GM18505 (cell line): ENCODE data around the gene DSTN.

Experiments used
- ATAC-seq: cut with Tn5 transposase; IDR thresholded peaks from one replicate; pipeline ENCODE4 v1.9.1; 2021; ENCODE audit not compliant: unreplicated experiment
- POLR2A ChIP-seq: IDR thresholded peaks from 4 replicates; pipeline ENCODE4 v1.6.1; 2011; ENCODE audit warnings: borderline replicate concordance; ENCODE audit not compliant: insufficient read depth, insufficient read length; ENCODE audit errors: extremely low read depth

DSTN gene

DNA sequence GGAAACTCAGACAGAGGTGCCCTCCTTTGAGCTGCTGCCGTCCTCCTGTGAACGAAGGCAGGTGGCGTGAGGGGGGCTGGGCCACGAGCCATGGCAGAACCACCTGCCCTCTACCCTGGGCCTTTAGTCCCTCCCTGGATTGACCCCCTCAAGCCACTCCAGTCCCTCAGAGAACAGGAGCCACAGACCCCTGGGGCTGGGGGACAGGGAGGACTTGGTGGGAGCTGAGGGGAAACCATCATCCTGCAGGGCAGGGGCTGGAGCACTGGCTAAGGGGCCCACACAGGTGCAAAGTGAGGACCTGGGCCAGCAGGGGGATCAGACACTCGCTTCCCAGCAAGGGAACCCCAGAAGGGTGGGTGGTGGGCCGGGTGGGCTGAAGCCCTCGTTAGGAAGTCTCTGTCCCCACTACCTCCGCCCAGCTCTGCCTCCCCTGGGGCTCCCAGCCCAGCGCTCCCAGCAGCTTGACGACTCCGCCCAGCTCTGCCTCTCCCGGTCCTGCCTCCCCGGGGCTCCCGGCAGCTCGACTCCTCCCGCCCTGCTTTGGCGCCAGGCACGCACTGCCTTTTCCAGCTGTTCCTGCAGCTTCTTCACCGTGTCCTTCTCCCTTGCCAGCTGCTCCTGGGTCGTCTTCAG is 44.4 kb downstream of the DSTN start:
- no peak for ATAC-seq
- peak; percentile 6 for TF ChIP-seq POLR2A

DNA sequence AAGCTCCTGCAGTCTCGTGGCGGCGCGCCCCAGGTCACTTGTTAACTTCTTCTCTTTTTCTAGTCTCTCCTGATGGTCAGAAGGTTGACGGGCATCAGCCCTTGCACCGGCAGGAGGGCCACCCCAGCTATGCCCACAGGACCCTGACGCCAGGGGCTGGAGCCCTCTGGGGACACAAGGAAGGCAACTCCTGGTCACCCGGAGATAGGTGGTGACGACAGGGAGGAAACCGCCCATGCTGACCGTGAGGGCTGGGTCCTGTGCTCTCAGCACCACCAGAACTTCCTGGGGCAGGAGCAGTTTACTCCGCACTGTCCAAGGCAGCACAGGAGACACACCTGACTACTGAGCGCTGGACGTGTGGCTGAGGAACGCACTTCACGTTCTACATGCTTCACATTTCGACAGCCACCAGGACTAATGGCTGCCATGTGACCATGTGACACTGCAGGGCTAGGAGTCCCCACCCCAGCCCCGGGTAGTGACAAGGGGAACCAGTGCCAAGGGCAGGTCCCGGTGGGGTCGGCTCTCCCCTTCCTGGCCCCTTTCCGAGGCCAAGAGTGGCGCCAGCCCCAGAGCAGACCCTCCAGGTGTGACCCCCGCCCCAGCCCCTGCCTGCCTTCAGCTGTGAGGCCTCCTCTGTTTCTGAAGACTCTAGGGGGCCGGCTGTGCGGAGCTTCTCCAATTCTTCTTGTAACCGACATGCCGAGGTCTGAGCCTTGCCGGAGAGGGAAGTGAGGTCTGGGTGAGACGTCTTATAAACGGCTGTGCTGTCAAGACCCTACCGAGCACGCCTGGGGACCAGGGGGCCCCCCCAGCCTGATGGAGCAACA is 45.2 kb downstream of the DSTN start:
- ATAC-seq, result no peak
- peak; percentile 2 for TF ChIP-seq POLR2A

DNA sequence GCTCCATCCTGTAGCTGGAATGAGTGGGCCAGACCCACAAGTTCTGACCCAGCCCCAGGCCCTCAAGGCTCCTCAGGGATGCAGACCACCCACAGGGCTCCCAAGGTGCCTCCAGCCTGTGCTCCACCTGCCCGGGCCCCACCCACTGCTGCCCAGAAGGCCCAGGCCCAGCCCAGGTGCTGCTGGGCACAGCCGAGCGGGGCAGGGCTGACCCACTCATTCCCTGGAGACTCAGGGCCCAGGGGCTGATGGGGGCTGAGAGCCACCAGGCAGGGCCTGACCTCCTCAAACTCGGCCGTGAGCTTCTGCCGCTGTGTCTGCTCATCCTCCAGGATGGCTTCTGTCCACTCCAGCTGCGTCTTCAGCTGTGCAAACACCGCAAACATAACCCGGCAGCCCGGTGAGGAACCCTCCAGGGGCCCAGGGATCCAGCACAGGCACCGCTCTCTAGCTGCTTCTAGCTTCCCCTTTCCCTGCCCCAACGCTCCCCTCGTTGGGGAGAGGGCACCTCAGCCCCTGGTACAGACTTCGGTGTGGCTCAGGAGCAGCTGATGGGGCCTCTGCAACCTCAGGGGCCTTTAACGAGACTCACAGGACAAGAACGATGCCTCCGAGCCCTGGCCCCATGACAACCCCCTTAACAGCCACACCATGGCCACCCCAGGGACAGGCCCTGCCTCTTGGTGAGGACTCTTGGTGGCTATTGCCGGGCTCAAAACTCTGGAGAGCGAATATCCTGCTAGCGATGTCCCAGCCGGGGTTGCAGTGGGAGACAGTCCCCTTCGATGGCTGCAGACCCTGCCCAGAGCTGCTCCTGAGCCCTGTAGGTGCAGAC is 46.0 kb downstream of the DSTN start:
- ATAC-seq, result no peak
- no peak for TF ChIP-seq POLR2A

DNA sequence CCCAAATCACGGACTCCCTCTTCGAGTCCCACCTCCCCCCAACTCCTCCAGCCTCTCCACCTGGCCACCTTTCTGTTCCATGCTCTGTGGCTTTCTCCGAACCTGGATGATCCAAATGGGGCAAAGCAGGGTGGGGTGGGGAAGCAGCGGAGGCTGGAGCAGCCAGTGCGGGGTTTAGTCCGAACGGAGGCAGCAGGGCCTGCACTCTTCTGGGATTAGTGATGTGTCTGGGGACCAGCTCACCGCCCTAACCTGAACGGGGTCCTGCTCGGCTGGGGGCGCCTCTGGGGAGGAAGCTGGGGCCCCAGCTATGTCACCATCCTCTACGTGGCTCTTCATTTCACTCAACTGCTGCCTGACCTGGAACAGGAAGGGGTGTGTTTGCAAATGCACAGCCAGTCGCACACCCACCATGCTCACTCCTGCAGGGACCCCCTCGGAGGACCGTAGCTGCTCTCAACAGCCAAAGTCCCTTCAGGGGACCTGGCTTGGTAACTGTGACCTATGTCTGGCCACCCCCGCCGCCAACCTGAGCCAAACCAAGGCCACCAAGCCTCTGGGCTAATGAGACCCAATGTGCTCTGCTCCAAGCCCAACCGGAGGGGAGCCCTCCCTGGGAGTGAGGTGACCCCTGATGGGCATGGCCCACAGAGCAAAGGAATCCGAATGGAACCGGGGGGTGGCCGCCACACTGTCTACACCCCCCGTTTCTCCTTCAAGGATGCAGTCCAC is 46.8 kb downstream of the DSTN start:
- no peak for TF ChIP-seq POLR2A
- ATAC-seq, result no peak

DNA sequence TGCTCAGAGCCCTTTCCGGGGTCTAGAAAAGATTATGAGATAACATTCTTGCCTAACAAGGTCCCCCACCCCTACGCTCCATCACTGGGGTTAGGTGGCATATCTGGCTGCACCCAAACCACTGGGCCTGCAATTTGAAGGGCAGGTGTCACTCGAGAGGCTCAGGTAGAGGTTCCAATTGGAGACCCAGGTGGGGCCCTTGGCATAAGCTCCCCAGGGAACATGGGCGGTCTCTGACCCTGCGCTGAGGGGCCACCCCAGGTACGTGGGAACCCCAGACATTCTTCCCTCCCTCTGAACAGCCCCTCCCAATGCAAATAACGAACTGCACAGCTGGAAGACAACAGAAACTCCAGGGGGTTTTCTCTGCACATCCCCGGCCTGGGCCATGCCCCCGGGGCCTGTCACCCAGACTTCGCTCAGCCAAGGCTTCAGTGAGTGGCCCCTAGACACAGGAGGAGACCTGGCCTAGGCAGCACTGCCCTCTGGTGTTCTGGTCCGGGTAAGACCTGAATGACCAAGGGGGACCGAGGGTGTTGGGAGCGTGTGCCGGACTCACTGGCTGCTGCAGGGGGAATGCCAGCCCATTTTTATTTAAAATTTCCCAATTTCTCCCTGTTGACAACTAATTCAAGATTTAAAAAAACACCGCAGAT is 47.5 kb downstream of the DSTN start:
- no peak for ATAC-seq
- TF ChIP-seq POLR2A, result no peak

DNA sequence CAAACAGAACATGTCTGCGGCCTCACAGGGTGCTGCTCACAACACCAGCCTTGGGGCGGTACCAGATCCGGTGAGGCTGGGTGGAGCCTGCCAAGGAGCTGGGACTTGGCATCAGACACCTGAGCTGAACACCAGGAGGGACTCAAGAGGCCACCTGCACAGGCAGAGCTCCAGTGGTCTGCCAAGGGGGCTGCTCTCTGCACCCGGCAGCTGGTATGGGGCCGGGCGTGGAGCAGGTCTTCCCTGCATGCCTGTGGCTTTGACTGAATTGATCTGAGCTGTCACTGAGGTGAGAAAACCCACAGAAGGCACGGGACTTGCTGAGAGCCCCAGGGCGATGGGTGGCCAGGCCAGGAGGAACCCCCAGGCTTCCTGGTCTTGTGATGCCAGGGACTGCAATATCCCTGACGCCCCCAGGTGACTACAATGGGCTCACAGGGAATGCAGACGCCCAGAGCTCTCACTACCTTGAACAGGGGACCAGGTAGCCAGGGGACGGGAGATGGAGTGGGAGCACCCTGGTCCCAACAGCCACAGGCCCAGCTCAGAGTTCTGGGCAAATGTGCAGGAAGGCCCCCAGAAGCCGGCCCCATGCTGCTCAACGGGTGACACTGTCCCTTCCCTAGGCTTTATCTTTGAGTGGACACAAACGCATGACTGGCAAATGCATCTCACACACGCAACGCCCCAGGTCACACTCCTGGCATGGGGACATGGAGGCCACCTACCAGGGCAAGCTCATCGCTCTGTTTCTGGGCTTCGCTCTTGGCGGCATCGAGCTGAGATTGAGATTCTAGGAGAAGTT is 48.2 kb downstream of the DSTN start:
- no peak for ATAC-seq
- no peak for TF ChIP-seq POLR2A

DNA sequence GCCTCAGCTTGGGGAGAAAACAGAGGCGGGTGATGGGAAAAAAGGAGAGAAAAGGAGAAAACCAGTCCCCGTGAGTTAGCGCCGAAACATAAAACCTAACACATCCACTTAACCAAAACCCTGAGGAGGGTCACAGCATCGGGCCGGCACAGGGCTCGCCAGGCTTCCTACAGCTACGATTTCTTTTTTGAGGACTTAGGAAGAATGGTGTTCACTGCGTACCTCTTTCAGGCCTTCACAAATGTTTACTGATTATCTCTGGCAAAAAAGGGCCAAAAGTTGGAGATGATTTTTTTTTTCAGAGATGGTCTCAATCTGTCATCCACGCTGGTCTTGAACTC is 48.8 kb downstream of the DSTN start:
- no peak for TF ChIP-seq POLR2A
- no peak for ATAC-seq

DNA sequence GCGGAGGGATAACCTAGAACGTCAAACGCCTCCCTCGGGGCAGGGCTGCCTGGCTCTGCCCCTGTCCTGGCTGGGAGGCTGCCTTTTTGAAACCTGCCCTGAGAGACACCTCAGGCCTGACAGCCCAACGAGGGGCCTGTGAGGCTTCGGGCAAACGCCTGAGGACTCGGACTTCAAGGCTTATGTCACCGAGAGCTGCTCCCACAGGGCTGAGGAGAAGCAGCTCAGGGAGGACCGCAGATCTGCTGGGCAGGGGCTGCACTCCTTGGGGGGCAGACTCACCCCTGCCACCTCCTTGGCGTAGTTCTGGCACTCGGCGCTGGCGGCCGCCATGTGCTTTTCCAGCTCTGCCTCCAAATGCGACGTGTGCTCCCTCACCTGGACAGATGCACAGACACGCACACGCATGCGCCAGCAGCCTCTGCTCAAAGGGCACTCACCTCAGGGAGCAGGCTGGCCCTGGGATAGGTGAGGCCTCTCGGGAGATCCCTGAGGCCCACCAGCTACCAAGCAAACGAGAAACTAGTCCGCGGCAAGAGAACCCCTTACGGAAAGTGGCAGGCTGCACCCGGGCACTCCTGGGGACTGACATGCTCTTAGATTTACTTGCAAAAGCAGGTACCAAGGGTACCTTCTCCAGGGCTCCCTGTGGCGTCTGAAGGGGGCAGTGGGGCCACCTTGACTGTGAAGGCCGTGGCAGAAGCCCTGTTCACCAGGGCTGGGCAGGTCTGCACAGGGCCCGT is 49.6 kb downstream of the DSTN start:
- ATAC-seq, result no peak
- TF ChIP-seq POLR2A, result no peak

DNA sequence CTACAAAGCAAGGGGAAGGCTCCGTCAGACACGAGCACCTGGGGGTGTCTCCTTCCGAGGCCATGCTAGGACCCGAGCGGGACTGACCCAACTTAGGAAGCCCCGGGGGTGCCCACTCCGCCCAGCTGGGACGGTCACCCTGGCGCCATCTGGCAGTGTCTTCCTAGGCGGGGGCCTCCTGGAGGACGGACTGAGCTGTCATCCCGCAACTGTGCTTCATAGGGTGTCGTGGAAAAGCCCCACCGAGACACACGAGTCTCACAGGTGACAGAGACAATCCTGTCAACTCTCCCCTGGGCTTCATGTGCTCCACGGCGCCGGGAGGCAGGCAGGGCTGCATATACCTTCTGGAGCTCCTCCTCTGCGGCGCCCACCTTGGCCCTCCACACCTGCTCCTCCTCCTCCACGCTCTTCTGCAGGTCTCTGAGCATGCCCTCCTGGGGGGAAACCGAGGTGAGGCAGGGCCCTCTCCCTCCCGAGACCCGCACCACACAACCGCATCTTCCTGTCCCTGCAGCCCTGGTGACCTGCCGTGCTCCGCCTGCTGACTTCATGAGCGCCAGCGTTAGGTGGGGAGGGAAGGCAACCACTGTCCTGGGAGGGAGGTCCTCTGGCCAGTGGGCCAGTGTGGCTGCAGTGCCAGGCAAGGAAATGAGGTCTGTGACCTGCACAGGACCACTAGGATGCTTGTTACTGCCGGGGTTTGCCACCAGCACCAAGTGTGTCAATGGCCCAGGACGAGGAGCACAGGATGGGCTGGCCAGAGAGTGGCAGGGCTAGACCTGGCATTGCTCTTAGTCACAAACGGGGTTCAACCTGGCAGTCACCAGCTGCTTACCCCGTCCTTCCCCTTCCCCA is 50.7 kb downstream of the DSTN start:
- no peak for TF ChIP-seq POLR2A
- no peak for ATAC-seq

DNA sequence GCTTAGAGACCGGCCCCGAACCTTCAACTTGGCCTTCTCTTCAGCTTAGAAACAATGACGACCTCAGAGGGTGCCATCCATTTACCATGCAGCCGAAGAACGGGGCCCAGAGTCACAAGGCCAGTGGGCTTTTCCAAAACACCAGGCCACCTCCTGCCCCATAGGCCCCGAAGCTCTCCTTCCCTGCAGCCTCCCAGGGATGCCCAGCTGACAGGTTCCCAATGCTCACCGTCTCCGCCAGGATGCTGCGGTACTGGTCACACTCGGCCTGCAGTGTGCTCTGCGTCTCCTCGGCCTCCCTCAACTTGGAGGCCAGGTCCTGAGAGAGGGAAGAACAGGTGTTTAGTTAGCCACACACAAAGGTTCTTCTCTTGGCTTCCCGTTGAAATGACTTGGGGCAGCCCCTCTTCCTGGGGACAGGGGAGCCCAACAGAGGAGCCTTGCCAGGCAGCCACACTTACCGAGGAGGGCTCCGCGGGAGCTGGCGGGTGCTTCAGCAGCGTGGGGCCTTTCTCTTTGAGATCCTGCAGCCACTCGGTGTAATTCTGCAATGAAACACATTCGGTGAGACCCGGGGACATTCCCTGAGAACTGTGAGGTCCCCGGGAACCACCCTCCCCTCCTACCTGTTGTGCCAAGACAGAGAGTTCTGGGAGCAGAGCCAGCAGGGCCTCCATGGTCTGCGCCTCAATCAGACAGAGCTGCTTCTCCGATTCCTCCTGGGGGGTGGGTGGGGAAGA is 51.5 kb downstream of the DSTN start:
- TF ChIP-seq POLR2A, result no peak
- no peak for ATAC-seq
